CD4-positive, alpha-beta T cell treated with Interleukin-17A for 4 hours (primary cell): ENCODE measurements around the gene SPARCL1.
"Not testable (repeated sequence)": the region's sequence is repeated elsewhere in the genome, so short reads cannot be mapped to it uniquely, and the experiment has no call there.

Experiments
- DNase-seq: peaks from one replicate; pipeline ENCODE4 v3.0.0-alpha.2; 2020; ENCODE audit warnings: mixed read lengths

Gene SPARCL1

GRCh38 chr4:87499403-87500091 lies 29.6 kb downstream of the SPARCL1 start:
- no peak for DNase-seq

- DNase-seq = no peak
Measured at GRCh38 chr4:87498446-87498900, 30.7 kb downstream of the SPARCL1 start.

- DNase-seq = no peak
Measured at GRCh38 chr4:87497578-87497977, 31.6 kb downstream of the SPARCL1 start.

- DNase-seq = peak; percentile 26
Measured at GRCh38 chr4:87497159-87497558, 32.0 kb downstream of the SPARCL1 start.

- no peak for DNase-seq
Measured at GRCh38 chr4:87493115-87493514, 36.1 kb downstream of the SPARCL1 start.

GRCh38 chr4:87491851-87492250 lies 37.3 kb downstream of the SPARCL1 start:
- not testable (repeated sequence) for DNase-seq

GRCh38 chr4:87491436-87491835 lies 37.7 kb downstream of the SPARCL1 start:
- no peak for DNase-seq

GRCh38 chr4:87490664-87491369 lies 38.4 kb downstream of the SPARCL1 start:
- no peak for DNase-seq

GRCh38 chr4:87489678-87490077 lies 39.5 kb downstream of the SPARCL1 start:
- DNase-seq = no peak

GRCh38 chr4:87488666-87489065 lies 40.5 kb downstream of the SPARCL1 start:
- DNase-seq = not testable (repeated sequence)

- DNase-seq = not testable (repeated sequence)
Measured at GRCh38 chr4:87483247-87483646, 45.9 kb downstream of the SPARCL1 start.

- DNase-seq = no peak
Measured at GRCh38 chr4:87481377-87481776, 47.8 kb downstream of the SPARCL1 start.

GRCh38 chr4:87478732-87479250 lies 50.4 kb downstream of the SPARCL1 start:
- DNase-seq = no peak

- DNase-seq = no peak
Measured at GRCh38 chr4:87476934-87477333, 52.2 kb downstream of the SPARCL1 start.

- DNase-seq = no peak
Measured at GRCh38 chr4:87469390-87469789, 59.8 kb downstream of the SPARCL1 start.

- no peak for DNase-seq
Measured at GRCh38 chr4:87465739-87466366, 63.3 kb downstream of the SPARCL1 start.

GRCh38 chr4:87462102-87462501 lies 67.1 kb downstream of the SPARCL1 start:
- DNase-seq = no peak

- DNase-seq = no peak
Measured at GRCh38 chr4:87461281-87461700, 67.9 kb downstream of the SPARCL1 start.

- no peak for DNase-seq
Measured at GRCh38 chr4:87458913-87459312, 70.3 kb downstream of the SPARCL1 start.

- DNase-seq = no peak
Measured at GRCh38 chr4:87451537-87451936, 77.6 kb downstream of the SPARCL1 start.

- not testable (repeated sequence) for DNase-seq
Measured at GRCh38 chr4:87446375-87446774, 82.8 kb downstream of the SPARCL1 start.

- no peak for DNase-seq
Measured at GRCh38 chr4:87445964-87446363, 83.2 kb downstream of the SPARCL1 start.

GRCh38 chr4:87444741-87445140 lies 84.4 kb downstream of the SPARCL1 start:
- no peak for DNase-seq

GRCh38 chr4:87442889-87443288 lies 86.3 kb downstream of the SPARCL1 start:
- no peak for DNase-seq
